ENCODE data around the gene NAT8L. TPM values are rescaled to one million over a fixed set of nuclear protein-coding genes. Genes with fewer than 3 reads are reported as not detected.

NAT8L gene
- total and polyA plus RNA-seq, 2 of the 13 experiments (the other 11 are each of a cell fraction or from before 2014, with no cell fraction given) = 2.2 to 3.3 TPM

DNA sequence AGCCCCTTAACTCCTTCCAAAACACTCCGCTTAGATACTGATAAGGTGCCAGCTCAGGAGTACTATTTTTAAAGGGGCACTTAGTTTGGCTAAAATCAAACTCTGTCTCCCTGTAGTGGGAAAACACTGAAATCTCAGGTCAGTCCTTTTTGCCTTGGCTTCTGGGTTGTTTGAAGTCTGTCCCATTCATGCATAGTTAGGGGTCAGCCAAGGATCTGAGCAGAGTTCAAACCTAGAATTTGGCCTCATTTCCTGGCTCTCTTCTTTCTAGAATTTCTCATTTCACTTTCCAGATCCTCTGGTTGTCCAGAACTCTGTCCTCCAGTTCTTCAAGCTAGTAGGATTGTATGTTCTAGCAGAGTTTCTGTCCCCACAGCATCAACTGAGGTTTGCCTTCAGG is 31.5 kb downstream of the NAT8L start:
- no peak overlapping the region for H3K27ac ChIP-seq (ENCODE audit: extremely low read length, insufficient read depth, low read length)
- no peak overlapping the region for H3K4me3 ChIP-seq (replicated peaks in 1 of 3; ENCODE audit: insufficient read depth in 1 of 3, low read depth in 2 of 3, low read length in 3 of 3)
- in situ Hi-C loops (cut with HindIII; ENCODE audit: extremely low pct_ligation_motif_present, low pct_unique_long_range_greater_than_20kb) = no loop called here
- 100% methylated on average over 1 of the region's 1 CpG for WGBS (ENCODE audit: low lambda C conversion rate)
- no peak overlapping the region for H3K9ac ChIP-seq (ENCODE audit: insufficient read depth, low read depth, low read length)
- H2AFZ ChIP-seq (ENCODE audit: low read length) = no peak overlapping the region
- no peaks in the 10 kb centered on the region for H3K9me3 ChIP-seq (ENCODE audit: low read length)
- peaks cover 4 to 18% of the 10 kb centered on the region in 2 experiments; a peak in 2 of 5 replicates for H3K27me3 ChIP-seq (ENCODE audit: control insufficient read depth in 1 of 2, insufficient read depth in 2 of 2, low read length in 2 of 2)
- POLR2A ChIA-PET = no interaction called here
- H4K20me1 ChIP-seq (ENCODE audit: insufficient read depth, low read length) = no peaks in the 10 kb centered on the region
- CTCF ChIA-PET (ENCODE audit: low intra/inter-chr PET ratio, low total read pairs) = no interaction called here
- H3K36me3 ChIP-seq (replicated peaks in 1 of 2; ENCODE audit: control insufficient read depth in 1 of 2, insufficient read depth in 2 of 2, low read length in 2 of 2) = no peaks in the 10 kb centered on the region
- H3K4me1 ChIP-seq (ENCODE audit: insufficient read depth, low read length) = peaks cover 67% of the 10 kb centered on the region
- FAIRE-seq = no peak
- TF ChIP-seq KLF13 (CRISPR knock-in tag; IDR thresholded peaks at IDR 0.05) = no peak
- TF ChIP-seq PHF21A (CRISPR knock-in tag; IDR thresholded peaks at IDR 0.05) = no peak
- no peak for TF ChIP-seq NFYC (CRISPR knock-in tag; IDR thresholded peaks at IDR 0.05)
- no peak for TF ChIP-seq NFE2L2 (IDR thresholded peaks at IDR 0.05; ENCODE audit: low read length)
- no peak for TF ChIP-seq NAIF1 (CRISPR knock-in tag; IDR thresholded peaks at IDR 0.05; ENCODE audit: borderline replicate concordance)
- no peak for TF ChIP-seq ZNF350 (CRISPR knock-in tag; IDR thresholded peaks at IDR 0.05; ENCODE audit: borderline replicate concordance, low read depth)
- BruUV-seq (replicated peaks) = no TSS peak
- H3K79me2 ChIP-seq (ENCODE audit: insufficient read depth, low read length) = no peaks in the 10 kb centered on the region
- H3K4me2 ChIP-seq (ENCODE audit: low read depth, low read length) = no peak overlapping the region
- intact Hi-C loops (cut with micrococcal nuclease; ENCODE audit: unreplicated experiment) = no loop called here
- DNase-seq (ENCODE audit: low spot score) = no peak
- no peak for ATAC-seq

DNA sequence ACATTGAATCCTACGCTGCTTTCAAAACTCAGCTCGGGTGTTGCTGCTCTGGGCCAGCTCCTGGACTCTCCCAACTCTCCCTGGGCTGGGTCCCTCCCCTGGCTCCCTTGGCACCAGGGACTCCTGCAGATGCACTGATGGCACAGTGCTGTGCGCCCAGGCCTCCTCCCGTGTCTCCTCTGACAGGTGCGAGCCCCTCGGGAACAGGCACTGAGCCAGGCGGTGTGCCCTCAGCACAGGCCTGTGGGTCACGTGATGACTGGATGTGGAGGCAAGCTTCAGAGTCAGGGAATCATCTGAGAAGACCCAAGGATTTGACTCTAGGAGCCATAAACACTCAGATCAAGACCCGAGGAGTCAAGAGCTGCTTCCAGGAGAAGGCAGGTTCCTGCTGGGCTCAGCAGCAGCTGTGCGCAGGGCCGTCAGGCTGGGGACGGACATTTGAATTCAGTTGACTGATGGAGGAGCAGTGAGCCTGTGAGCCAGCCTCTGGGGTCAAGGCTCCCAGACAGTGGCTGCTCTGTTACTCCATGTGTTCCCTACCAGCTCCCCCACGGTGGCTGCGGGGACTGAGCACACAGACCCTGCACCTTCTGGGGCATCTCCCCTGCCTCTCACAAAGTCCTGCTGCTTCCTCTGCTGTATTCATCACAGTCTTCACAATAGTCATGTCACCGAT is 33.0 kb downstream of the NAT8L start:
- DNase-seq (ENCODE audit: low spot score) (no peak), ATAC-seq (peak; percentile 72), FAIRE-seq (no peak)
- Histone ChIP-seq H3K4me2 (ENCODE audit: low read depth, low read length) (peak overlapping the region; percentile 60), H3K27me3 (ENCODE audit: control insufficient read depth in 1 of 2, insufficient read depth in 2 of 2, low read length in 2 of 2) (peaks cover 4 to 15% of the 10 kb centered on the region in 2 experiments; a peak in 2 of 5 replicates), H3K36me3 (replicated peaks in 1 of 2; ENCODE audit: control insufficient read depth in 1 of 2, insufficient read depth in 2 of 2, low read length in 2 of 2) (no peaks in the 10 kb centered on the region), H2AFZ (ENCODE audit: low read length) (no peak overlapping the region), H3K9me3 (ENCODE audit: low read length) (peaks cover 5% of the 10 kb centered on the region; the same call in 1 of the 2 replicates), H4K20me1 (ENCODE audit: insufficient read depth, low read length) (no peaks in the 10 kb centered on the region), H3K79me2 (ENCODE audit: insufficient read depth, low read length) (no peaks in the 10 kb centered on the region), H3K4me1 (ENCODE audit: insufficient read depth, low read length) (peaks cover 54% of the 10 kb centered on the region), H3K27ac (ENCODE audit: extremely low read length, insufficient read depth, low read length) (no peak overlapping the region), H3K4me3 (replicated peaks in 1 of 3; ENCODE audit: insufficient read depth in 1 of 3, low read depth in 2 of 3, low read length in 3 of 3) (peak overlapping the region in 1 of 3 experiments; percentile 34; a peak in 1 of 6 replicates), H3K9ac (ENCODE audit: insufficient read depth, low read depth, low read length) (no peak overlapping the region)
- WGBS (ENCODE audit: low lambda C conversion rate) = 32% methylated on average over 5 of the region's 15 CpGs
- no TSS peak for BruUV-seq (replicated peaks)
- ChIA-PET POLR2A (no interaction called here), CTCF (ENCODE audit: low intra/inter-chr PET ratio, low total read pairs) (no interaction called here)
- in situ Hi-C loops (cut with HindIII; ENCODE audit: extremely low pct_ligation_motif_present, low pct_unique_long_range_greater_than_20kb) = no loop called here
- intact Hi-C loops (cut with micrococcal nuclease; ENCODE audit: unreplicated experiment) = no loop called here
- TF ChIP-seq, protein P1, sequence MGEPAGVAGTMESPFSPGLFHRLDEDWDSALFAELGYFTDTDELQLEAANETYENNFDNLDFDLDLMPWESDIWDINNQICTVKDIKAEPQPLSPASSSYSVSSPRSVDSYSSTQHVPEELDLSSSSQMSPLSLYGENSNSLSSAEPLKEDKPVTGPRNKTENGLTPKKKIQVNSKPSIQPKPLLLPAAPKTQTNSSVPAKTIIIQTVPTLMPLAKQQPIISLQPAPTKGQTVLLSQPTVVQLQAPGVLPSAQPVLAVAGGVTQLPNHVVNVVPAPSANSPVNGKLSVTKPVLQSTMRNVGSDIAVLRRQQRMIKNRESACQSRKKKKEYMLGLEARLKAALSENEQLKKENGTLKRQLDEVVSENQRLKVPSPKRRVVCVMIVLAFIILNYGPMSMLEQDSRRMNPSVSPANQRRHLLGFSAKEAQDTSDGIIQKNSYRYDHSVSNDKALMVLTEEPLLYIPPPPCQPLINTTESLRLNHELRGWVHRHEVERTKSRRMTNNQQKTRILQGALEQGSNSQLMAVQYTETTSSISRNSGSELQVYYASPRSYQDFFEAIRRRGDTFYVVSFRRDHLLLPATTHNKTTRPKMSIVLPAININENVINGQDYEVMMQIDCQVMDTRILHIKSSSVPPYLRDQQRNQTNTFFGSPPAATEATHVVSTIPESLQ (CRISPR knock-in tag; conservative IDR thresholded peaks at IDR 0.05) = no peak
- TF ChIP-seq SOX6 (IDR thresholded peaks at IDR 0.05) (no peak), SOX6 (CRISPR knock-in tag; IDR thresholded peaks at IDR 0.05) (0 out of 2 replicates have a peak, but pooled peaks have one; percentile 12), NFKB2 (CRISPR knock-in tag; IDR thresholded peaks at IDR 0.05; ENCODE audit: borderline replicate concordance) (0 out of 2 replicates have a peak, but pooled peaks have one; percentile 40), RXRB (CRISPR knock-in tag; IDR thresholded peaks at IDR 0.05; ENCODE audit: borderline replicate concordance) (peak; percentile 17; the same call in 1 of the 2 replicates)
- TF ChIP-seq, protein P2, sequence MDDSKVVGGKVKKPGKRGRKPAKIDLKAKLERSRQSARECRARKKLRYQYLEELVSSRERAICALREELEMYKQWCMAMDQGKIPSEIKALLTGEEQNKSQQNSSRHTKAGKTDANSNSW (CRISPR knock-in tag; IDR thresholded peaks at IDR 0.05; ENCODE audit: borderline replicate concordance) = no peak
- TF ChIP-seq, protein P3, sequence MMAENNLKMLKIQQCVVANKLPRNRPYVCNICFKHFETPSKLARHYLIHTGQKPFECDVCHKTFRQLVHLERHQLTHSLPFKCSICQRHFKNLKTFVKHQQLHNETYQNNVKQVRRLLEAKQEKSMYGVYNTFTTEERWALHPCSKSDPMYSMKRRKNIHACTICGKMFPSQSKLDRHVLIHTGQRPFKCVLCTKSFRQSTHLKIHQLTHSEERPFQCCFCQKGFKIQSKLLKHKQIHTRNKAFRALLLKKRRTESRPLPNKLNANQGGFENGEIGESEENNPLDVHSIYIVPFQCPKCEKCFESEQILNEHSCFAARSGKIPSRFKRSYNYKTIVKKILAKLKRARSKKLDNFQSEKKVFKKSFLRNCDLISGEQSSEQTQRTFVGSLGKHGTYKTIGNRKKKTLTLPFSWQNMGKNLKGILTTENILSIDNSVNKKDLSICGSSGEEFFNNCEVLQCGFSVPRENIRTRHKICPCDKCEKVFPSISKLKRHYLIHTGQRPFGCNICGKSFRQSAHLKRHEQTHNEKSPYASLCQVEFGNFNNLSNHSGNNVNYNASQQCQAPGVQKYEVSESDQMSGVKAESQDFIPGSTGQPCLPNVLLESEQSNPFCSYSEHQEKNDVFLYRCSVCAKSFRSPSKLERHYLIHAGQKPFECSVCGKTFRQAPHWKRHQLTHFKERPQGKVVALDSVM (CRISPR knock-in tag; IDR thresholded peaks at IDR 0.05) = peak; percentile 64; the same call in 1 of the 2 replicates
